Measurements from ENCODE around the gene KCTD10. TPM values are rescaled to one million over a fixed set of nuclear protein-coding genes. Genes with fewer than 3 reads are reported as not detected.

The KCTD10 gene
- total RNA-seq, 6 donors from 2014 or later: 50.6 to 70.2 (median 63.0) TPM

- Histone ChIP-seq H3K27me3 (no peaks in the 10 kb centered on the region), H3K4me1 (no peaks in the 10 kb centered on the region), H3K27ac (no peak overlapping the region), H3K4me3 (no peak overlapping the region), H3K36me3 (peaks cover 40 to 94% (median 64%) of the 10 kb centered on the region in 4 donors), H3K9me3 (no peaks in the 10 kb centered on the region)
- DNase-seq: no peak
- TF ChIP-seq CTCF (IDR thresholded peaks at IDR 0.05) (no peak), EP300 (IDR thresholded peaks at IDR 0.05) (no peak), POLR2A (IDR thresholded peaks at IDR 0.05) (no peak), POLR2AphosphoS5 (IDR thresholded peaks at IDR 0.05) (no peak)
- no peak for ATAC-seq (ENCODE audit: low FRiP score in 2 of 2)
These were observed 17.9 kb upstream of the KCTD10 start for GRCh38 chr12:109495012-109495411.

- H3K27me3 ChIP-seq: no peaks in the 10 kb centered on the region
- no peak overlapping the region for H3K27ac ChIP-seq
- no peaks in the 10 kb centered on the region for H3K4me1 ChIP-seq
- no peak for ATAC-seq (ENCODE audit: low FRiP score in 2 of 2)
- 87 to 99% methylated on average over 7 of the region's 7 CpGs for WGBS, 2 donors
- peaks cover 37 to 94% (median 66%) of the 10 kb centered on the region in 4 donors for H3K36me3 ChIP-seq
- no peak for DNase-seq
- H3K9me3 ChIP-seq: no peaks in the 10 kb centered on the region
- TF ChIP-seq POLR2A (IDR thresholded peaks at IDR 0.05) (no peak), CTCF (IDR thresholded peaks at IDR 0.05) (no peak), EP300 (IDR thresholded peaks at IDR 0.05) (no peak), POLR2AphosphoS5 (IDR thresholded peaks at IDR 0.05) (no peak)
- no peak overlapping the region for H3K4me3 ChIP-seq
These were observed 17.3 kb upstream of the KCTD10 start for GRCh38 chr12:109494348-109494881.

GRCh38 chr12:109493938-109494337 is 16.8 kb upstream of the KCTD10 start:
- DNase-seq (no peak), ATAC-seq (ENCODE audit: low FRiP score in 2 of 2) (no peak)
- Histone ChIP-seq H3K9me3 (no peaks in the 10 kb centered on the region), H3K4me3 (no peak overlapping the region), H3K27ac (no peak overlapping the region), H3K36me3 (peaks cover 37 to 94% (median 66%) of the 10 kb centered on the region in 4 donors), H3K27me3 (no peaks in the 10 kb centered on the region), H3K4me1 (no peaks in the 10 kb centered on the region)
- WGBS, 2 donors: 95 to 100% methylated on average over 1 of the region's 1 CpG
- TF ChIP-seq CTCF (IDR thresholded peaks at IDR 0.05) (no peak), EP300 (IDR thresholded peaks at IDR 0.05) (no peak), POLR2A (IDR thresholded peaks at IDR 0.05) (no peak), POLR2AphosphoS5 (IDR thresholded peaks at IDR 0.05) (no peak)

DNA sequence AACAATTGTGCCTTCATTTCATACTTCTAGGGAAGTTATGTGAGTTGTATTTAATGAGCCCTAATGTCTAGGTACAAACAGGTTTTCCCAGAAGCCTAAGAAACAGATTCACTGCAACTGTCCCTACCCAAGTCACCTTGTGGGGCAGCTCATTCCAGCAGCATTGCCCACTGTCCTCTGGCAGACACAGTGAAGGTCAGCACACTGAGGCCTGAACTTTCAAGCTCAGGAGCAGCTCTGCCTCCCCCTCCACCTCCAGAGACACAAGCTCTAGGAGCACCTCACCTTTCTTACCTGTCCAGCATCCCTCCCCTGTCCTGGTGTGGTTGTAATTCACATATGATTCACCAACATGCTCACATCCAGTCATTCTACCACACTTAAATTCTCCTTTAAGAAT is 16.0 kb upstream of the KCTD10 start:
- no peak for TF ChIP-seq POLR2AphosphoS5 (IDR thresholded peaks at IDR 0.05)
- TF ChIP-seq CTCF (IDR thresholded peaks at IDR 0.05): no peak
- TF ChIP-seq POLR2A (IDR thresholded peaks at IDR 0.05): no peak
- no peak for TF ChIP-seq EP300 (IDR thresholded peaks at IDR 0.05)
- Histone ChIP-seq H3K36me3 (peaks cover 38 to 94% (median 66%) of the 10 kb centered on the region in 4 donors), H3K27ac (no peak overlapping the region), H3K4me3 (no peak overlapping the region), H3K27me3 (no peaks in the 10 kb centered on the region), H3K9me3 (no peaks in the 10 kb centered on the region), H3K4me1 (no peaks in the 10 kb centered on the region)
- no peak for ATAC-seq (ENCODE audit: low FRiP score in 2 of 2)
- no peak for DNase-seq

- Histone ChIP-seq H3K9me3 (no peaks in the 10 kb centered on the region), H3K27me3 (no peaks in the 10 kb centered on the region), H3K4me1 (no peaks in the 10 kb centered on the region), H3K4me3 (no peak overlapping the region), H3K36me3 (peaks cover 38 to 94% (median 66%) of the 10 kb centered on the region in 4 donors), H3K27ac (no peak overlapping the region)
- no peak for DNase-seq
- ATAC-seq (ENCODE audit: low FRiP score in 2 of 2): no peak
- 88 to 89% methylated on average over 5 of the region's 5 CpGs for WGBS, 2 donors
- no peak for TF ChIP-seq POLR2A (IDR thresholded peaks at IDR 0.05)
These were observed 15.3 kb upstream of the KCTD10 start for GRCh38 chr12:109492371-109492770.
